Mesenchymal stem cell (in vitro differentiated cells and primary cell): ENCODE results near the gene NFIB.
A peak's percentile ranks its signal among the peaks of the same experiment; 100 is the strongest.

Experiments
- DNase-seq: peaks from one replicate; pipeline ENCODE4 v3.0.0-alpha.2; 2013
- H2AFZ ChIP-seq: one replicate; pipeline ENCODE4 v1.6.1; 2013; ENCODE audit warnings: low read depth, mild to moderate bottlenecking, control low read depth, inconsistent platforms, low read length, moderate library complexity
- H2AK5ac ChIP-seq: 2 replicates; pipeline ENCODE4 v1.6.1; 2013; ENCODE audit warnings: low read length, moderate library complexity, mild to moderate bottlenecking, inconsistent platforms; ENCODE audit not compliant: severe bottlenecking
- H2BK120ac ChIP-seq: one replicate; pipeline ENCODE4 v1.6.1; 2013; ENCODE audit warnings: low read depth, mild to moderate bottlenecking, inconsistent platforms, low read length, moderate library complexity
- H2BK12ac ChIP-seq, 2 experiments: one replicate each; pipeline ENCODE4 v1.6.1; 2013; ENCODE audit warnings: inconsistent platforms in 2 of 2, low read length in 2 of 2, mild to moderate bottlenecking in 2 of 2, moderate library complexity in 2 of 2, control low read depth in 1 of 2
- H2BK15ac ChIP-seq: one replicate; pipeline ENCODE4 v1.6.1; 2013; ENCODE audit warnings: mild to moderate bottlenecking, low read depth, inconsistent platforms; ENCODE audit not compliant: poor library complexity, severe bottlenecking
- H2BK5ac ChIP-seq: 2 replicates; pipeline ENCODE4 v1.6.1; 2013; ENCODE audit warnings: low read depth, mild to moderate bottlenecking, low read length, control low read depth, inconsistent platforms; ENCODE audit not compliant: poor library complexity, severe bottlenecking
- H3K14ac ChIP-seq, 2 experiments: one replicate each; pipeline ENCODE4 v1.6.1; 2013; ENCODE audit warnings: inconsistent platforms in 2 of 2, low read length in 2 of 2, control low read depth in 1 of 2, mild to moderate bottlenecking in 1 of 2, moderate library complexity in 1 of 2
- H3K18ac ChIP-seq, 2 experiments: one replicate each; pipeline ENCODE4 v1.6.1; 2013; ENCODE audit warnings: inconsistent platforms in 2 of 2, low read length in 2 of 2, control low read depth in 1 of 2, low read depth in 1 of 2, mild to moderate bottlenecking in 1 of 2
- H3K23ac ChIP-seq, 2 experiments: one replicate each; pipeline ENCODE4 v1.6.1; 2013; ENCODE audit warnings: inconsistent platforms in 2 of 2, low read length in 2 of 2, mild to moderate bottlenecking in 2 of 2, moderate library complexity in 2 of 2, control low read depth in 1 of 2
- H3K27ac ChIP-seq: 2 replicates; pipeline ENCODE4 v1.5.1; 2013; ENCODE audit warnings: mild to moderate bottlenecking, moderate library complexity, low read length, control low read depth, inconsistent platforms; ENCODE audit not compliant: poor library complexity, severe bottlenecking
- H3K27me3 ChIP-seq, 2 experiments: 2 replicates each; pipeline versions ENCODE4 v1.6.1 to v1.7.0; 2013; ENCODE audit warnings: low read length in 2 of 2, mild to moderate bottlenecking in 2 of 2, moderate library complexity in 2 of 2, control low read depth in 1 of 2, inconsistent platforms in 1 of 2; ENCODE audit not compliant: control insufficient read depth in 1 of 2, insufficient read depth in 1 of 2
- H3K36me3 ChIP-seq, 2 experiments: 2 replicates each; pipeline versions ENCODE4 v1.6.1 to v1.7.0; 2013; ENCODE audit warnings: low read length in 2 of 2, control low read depth in 1 of 2, inconsistent platforms in 1 of 2, low read depth in 1 of 2, mild to moderate bottlenecking in 1 of 2; ENCODE audit not compliant: insufficient read depth in 2 of 2, control insufficient read depth in 1 of 2
- H3K4ac ChIP-seq, 2 experiments: one replicate each; pipeline ENCODE4 v1.6.1; 2013; ENCODE audit warnings: inconsistent platforms in 2 of 2, low read length in 2 of 2, mild to moderate bottlenecking in 2 of 2, moderate library complexity in 2 of 2, control low read depth in 1 of 2, low read depth in 1 of 2
- H3K4me1 ChIP-seq: 2 replicates; pipeline ENCODE4 v1.6.1; 2013; ENCODE audit warnings: low read depth, low read length, control low read depth; ENCODE audit not compliant: control insufficient read depth, insufficient read depth
- H3K4me2 ChIP-seq: 2 replicates; pipeline ENCODE4 v1.6.1; 2013; ENCODE audit warnings: low read length, mild to moderate bottlenecking, inconsistent platforms; ENCODE audit not compliant: poor library complexity, severe bottlenecking
- H3K4me3 ChIP-seq, 2 experiments: 2 replicates each; pipeline versions ENCODE4 v1.5.1 to v1.7.0; 2013; ENCODE audit warnings: low read length in 2 of 2, mild to moderate bottlenecking in 2 of 2, control low read depth in 1 of 2, low read depth in 1 of 2; ENCODE audit not compliant: insufficient read depth in 1 of 2
- H3K79me1 ChIP-seq: replicated peaks from 2 replicates; pipeline ENCODE4 v1.6.1; 2013; ENCODE audit warnings: mild to moderate bottlenecking, control low read depth, low read length, inconsistent platforms; ENCODE audit not compliant: poor library complexity, severe bottlenecking
- H3K9ac ChIP-seq: 2 replicates; pipeline ENCODE4 v1.7.0; 2013; ENCODE audit warnings: mild to moderate bottlenecking, low read length, moderate library complexity
- H3K9me3 ChIP-seq: 2 replicates; pipeline ENCODE4 v1.7.0; 2013; ENCODE audit warnings: mild to moderate bottlenecking, low read length; ENCODE audit not compliant: control insufficient read depth
- H4K8ac ChIP-seq: one replicate; pipeline ENCODE4 v1.6.1; 2013; ENCODE audit warnings: inconsistent platforms, mild to moderate bottlenecking, low read length, moderate library complexity
- H4K91ac ChIP-seq: one replicate; pipeline ENCODE4 v1.6.1; 2013; ENCODE audit warnings: mild to moderate bottlenecking, low read length, inconsistent platforms
- WGBS: methylation state at CpG from one replicate; pipeline ENCODE4 v1.1.7; 2013; ENCODE audit warnings: mixed read lengths; 5-methylcytosine and 5-hydroxymethylcytosine counted together

Gene NFIB

DNA sequence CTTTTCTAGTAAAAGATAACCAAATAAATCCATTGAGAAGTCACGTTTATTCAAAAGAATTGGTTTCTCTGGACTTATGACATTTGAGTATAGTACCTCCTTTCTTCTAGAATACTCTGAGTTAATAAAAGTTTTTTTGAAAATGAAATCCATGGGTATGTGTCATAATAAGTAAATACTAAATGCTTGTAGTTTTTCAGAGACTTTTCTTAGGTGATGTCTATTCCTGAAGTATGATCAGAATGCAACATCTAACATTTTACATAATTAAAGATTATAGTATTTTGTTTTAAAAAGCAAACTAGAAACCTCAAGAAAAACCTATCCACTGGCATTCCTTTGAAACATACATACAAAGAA lies 63.2 kb downstream of the NFIB start:
- Histone ChIP-seq H2BK120ac (no peak overlapping the region), H3K4me3 (peak overlapping the region in 1 of 2 experiments; percentile 70), H3K9ac (peak overlapping the region; percentile 70), H2BK15ac (no peak overlapping the region), H2BK12ac (no peak overlapping the region), H2AFZ (no peak overlapping the region), H3K36me3 (peaks cover 0 to 3% of the 10 kb centered on the region in 2 experiments), H2BK5ac (no peak overlapping the region), H3K9me3 (no peaks in the 10 kb centered on the region), H3K79me1 (peaks cover 25% of the 10 kb centered on the region), H3K18ac (no peak overlapping the region), H4K91ac (no peak overlapping the region), H3K27ac (peak overlapping the region; percentile 91), H3K4me2 (no peak overlapping the region), H3K27me3 (no peaks in the 10 kb centered on the region), H3K4ac (no peak overlapping the region), H3K14ac (no peak overlapping the region), H4K8ac (no peak overlapping the region), H3K4me1 (peaks cover 5% of the 10 kb centered on the region), H3K23ac (no peak overlapping the region), H2AK5ac (no peak overlapping the region)
- DNase-seq, result no peak
- WGBS, result no CpG with 5 or more reads among the region's 1 CpG

GRCh38 chr9:14249527-14249926 lies 64.4 kb downstream of the NFIB start:
- Histone ChIP-seq H2AK5ac (no peak overlapping the region), H3K36me3 (peaks cover 0 to 2% of the 10 kb centered on the region in 2 experiments), H2AFZ (no peak overlapping the region), H3K9ac (no peak overlapping the region), H3K18ac (no peak overlapping the region), H3K9me3 (no peaks in the 10 kb centered on the region), H2BK5ac (no peak overlapping the region), H3K4me3 (no peak overlapping the region), H3K4ac (no peak overlapping the region), H2BK12ac (no peak overlapping the region), H4K8ac (no peak overlapping the region), H3K23ac (no peak overlapping the region), H3K79me1 (peaks cover 21% of the 10 kb centered on the region), H3K4me1 (peaks cover 8% of the 10 kb centered on the region), H3K27me3 (no peaks in the 10 kb centered on the region), H4K91ac (no peak overlapping the region), H3K4me2 (no peak overlapping the region), H2BK15ac (no peak overlapping the region), H3K27ac (no peak overlapping the region), H3K14ac (no peak overlapping the region), H2BK120ac (no peak overlapping the region)
- DNase-seq, result no peak
- 100% methylated on average over 1 of the region's 2 CpGs for WGBS

- Histone ChIP-seq H3K23ac (no peak overlapping the region), H2AFZ (no peak overlapping the region), H3K18ac (no peak overlapping the region), H3K4me2 (no peak overlapping the region), H4K8ac (no peak overlapping the region), H3K36me3 (no peaks in the 10 kb centered on the region), H3K9ac (no peak overlapping the region), H3K4me1 (peaks cover 10% of the 10 kb centered on the region), H2BK12ac (no peak overlapping the region), H3K79me1 (peaks cover 17% of the 10 kb centered on the region), H3K27ac (no peak overlapping the region), H3K27me3 (no peaks in the 10 kb centered on the region), H3K4me3 (no peak overlapping the region), H4K91ac (no peak overlapping the region), H3K9me3 (no peaks in the 10 kb centered on the region), H2BK15ac (no peak overlapping the region), H2BK120ac (no peak overlapping the region), H2BK5ac (no peak overlapping the region), H3K14ac (no peak overlapping the region), H3K4ac (no peak overlapping the region), H2AK5ac (peak overlapping the region; percentile 99)
- 100% methylated on average over 1 of the region's 1 CpG for WGBS
- DNase-seq, result no peak
These were observed 65.8 kb downstream of the NFIB start for GRCh38 chr9:14248149-14248548.

DNA sequence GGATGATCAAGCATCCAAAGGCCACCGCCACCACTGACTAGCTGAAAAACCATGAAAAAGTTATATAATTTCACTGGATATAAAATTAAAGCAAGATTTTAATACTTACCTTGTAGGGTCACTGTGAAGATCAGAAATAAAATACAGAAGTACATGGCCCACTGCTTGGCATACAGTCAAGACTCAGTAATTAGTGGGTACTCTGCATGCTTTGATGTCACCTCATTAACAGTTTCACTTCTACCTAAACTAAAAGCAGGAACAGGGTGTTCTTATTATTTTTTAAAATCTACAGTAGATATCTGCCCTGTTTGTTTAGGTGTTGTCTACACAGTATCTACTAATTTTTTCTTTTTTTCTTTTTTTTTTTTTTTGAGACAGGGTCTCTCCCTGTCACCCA lies 66.4 kb downstream of the NFIB start:
- no peak overlapping the region for H2BK120ac ChIP-seq
- no peak overlapping the region for H3K4me2 ChIP-seq
- H3K14ac ChIP-seq, result no peak overlapping the region
- H3K4ac ChIP-seq, result no peak overlapping the region
- H3K27me3 ChIP-seq, result no peaks in the 10 kb centered on the region
- no peak overlapping the region for H3K4me3 ChIP-seq
- no peak overlapping the region for H3K27ac ChIP-seq
- no peaks in the 10 kb centered on the region for H3K9me3 ChIP-seq
- no peak overlapping the region for H2BK15ac ChIP-seq
- H3K9ac ChIP-seq, result no peak overlapping the region
- H2BK12ac ChIP-seq, result no peak overlapping the region
- no peak overlapping the region for H3K23ac ChIP-seq
- no peak overlapping the region for H4K91ac ChIP-seq
- H3K18ac ChIP-seq, result no peak overlapping the region
- no peak overlapping the region for H2AFZ ChIP-seq
- H2BK5ac ChIP-seq, result no peak overlapping the region
- peaks cover 17% of the 10 kb centered on the region for H3K79me1 ChIP-seq
- no peaks in the 10 kb centered on the region for H3K36me3 ChIP-seq
- no peak overlapping the region for H4K8ac ChIP-seq
- DNase-seq, result no peak
- H2AK5ac ChIP-seq, result peak overlapping the region; percentile 11
- WGBS, result no CpG with 5 or more reads among the region's 1 CpG
- H3K4me1 ChIP-seq, result peaks cover 10% of the 10 kb centered on the region
